HG03045 (cell line): ENCODE results near the gene CLDND2.

Source experiments
- ATAC-seq: cut with Tn5 transposase; IDR thresholded peaks from one replicate; pipeline ENCODE4 v1.9.1; 2021; ENCODE audit warnings: mild to moderate bottlenecking, moderate library complexity; ENCODE audit not compliant: unreplicated experiment

The CLDND2 gene

DNA sequence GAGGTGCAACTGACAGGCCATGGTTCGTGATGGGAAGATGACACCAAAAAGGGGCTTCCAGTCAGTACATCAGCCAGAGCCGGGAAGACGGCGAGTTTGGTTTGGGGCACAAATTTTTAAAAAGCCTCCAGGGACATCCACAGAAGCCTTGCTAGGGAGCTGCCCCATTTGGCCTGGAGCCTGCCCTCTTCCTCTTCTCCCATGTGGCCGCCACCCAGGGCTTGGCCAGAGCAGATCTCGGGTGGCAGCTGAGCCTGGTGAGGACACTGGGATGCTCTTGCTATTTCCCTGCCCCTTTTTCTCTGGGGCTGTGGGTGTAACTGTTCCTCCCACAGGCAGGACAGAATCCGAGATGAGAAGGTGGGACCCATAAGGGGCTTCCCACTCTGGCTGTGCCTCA, 10.9 kb downstream of the CLDND2 start:
- ATAC-seq, result no peak

DNA sequence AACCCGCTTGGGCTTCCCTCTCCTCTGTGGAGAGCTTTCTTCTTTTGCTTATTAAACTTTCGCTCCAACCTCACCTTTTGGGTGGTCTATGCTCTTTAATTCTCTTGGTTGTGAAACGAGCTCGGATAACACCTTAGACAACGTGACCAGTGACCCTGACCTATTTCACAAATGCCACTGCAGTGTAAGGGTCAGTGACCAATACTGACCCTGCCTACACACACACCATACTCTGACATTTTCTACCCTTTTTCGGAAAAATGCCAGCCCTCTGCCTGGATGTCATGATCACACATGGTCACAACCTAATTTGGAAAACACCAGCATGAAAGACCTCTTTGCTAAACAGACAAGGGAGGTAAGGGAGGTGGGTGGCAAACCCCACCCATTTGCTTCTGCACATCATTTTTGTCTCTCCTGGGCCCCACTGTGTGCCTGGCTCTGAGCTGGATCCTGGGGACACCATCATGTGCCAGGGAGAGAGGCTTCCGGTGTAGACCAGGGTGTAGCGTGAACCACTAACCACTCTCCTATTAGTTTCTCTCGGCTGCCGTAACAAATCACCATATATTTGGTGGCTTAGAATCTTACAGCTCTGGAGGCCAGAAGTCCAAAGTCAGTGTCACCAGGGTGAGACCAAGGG, 12.5 kb downstream of the CLDND2 start:
- no peak for ATAC-seq

DNA sequence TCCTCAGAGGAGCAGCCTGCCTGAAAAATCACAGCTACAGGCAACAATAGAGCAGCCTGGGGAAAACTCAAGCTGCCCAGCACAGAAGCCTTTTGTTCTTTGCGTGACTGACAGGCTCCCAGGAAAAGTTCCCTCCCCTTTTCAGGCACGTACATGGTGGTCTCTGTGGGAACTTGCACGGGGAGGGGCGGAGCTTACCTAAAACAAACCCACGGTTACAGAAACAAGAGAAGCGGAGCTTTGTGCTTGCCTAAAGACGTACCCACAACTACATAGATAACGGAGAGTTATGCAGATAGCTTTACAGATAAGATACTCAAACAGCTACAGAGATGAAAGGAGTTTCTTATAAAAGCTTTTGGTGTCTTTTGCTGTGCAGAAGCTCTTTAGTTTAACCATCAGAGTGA, 14.1 kb downstream of the CLDND2 start:
- ATAC-seq, result no peak

DNA sequence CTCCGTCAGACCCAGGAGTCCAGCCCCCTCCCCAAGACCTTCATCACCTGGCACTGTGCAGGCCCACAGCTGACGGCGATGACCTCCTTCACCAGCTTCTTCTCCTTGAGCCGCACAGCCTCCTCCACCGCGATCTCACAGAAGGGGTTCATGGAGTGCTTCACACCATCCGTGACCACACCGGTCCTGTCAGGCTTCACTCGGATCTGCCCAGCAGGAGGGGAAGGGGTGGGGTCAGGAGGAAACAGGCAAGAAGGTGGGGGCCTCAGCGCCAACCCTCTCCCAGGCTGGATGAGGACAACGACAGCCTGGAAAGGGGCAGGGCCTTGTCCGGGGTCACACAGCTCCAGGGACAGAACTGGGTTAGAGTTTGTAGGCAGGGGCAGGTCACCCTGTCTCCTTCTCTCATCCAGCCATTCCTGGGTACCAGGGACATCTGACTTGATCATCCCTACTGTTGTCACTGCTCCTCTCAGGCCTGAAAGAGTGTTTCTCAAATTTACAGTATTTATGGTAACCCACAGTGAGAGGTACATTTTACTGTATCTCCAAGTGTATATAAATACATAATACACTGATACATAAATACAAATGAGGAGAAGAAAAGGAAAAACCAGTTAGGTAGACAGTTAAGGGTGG, 14.6 kb downstream of the CLDND2 start:
- ATAC-seq, result no peak

DNA sequence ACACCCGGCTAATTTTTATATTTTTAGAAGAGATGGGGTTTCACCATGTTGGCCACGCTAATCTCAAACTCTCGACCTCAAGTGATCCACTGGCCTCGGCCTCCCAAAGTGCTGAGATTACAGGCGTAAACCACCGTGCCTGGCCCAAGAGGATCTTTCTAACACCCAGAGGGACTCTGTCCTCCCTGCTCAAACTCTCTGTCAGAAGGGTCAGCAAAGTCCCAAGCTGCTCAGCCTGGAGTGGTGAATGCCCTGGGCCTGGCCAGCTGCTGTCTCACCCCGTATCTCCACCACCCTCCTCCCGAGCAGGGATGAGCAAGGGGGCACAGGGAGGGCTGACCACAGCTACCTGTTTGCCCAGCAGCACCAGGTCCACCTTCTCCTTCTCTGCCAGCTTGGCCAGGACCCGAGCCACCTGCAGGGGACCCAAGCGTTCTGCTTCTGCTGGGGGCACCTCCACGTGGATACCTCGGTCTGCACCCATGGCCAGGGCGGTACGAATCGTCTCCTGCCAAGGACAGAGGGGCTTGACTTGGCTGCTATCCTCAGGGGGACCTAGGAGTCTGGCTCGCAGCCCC, 15.9 kb downstream of the CLDND2 start:
- ATAC-seq, result no peak

DNA sequence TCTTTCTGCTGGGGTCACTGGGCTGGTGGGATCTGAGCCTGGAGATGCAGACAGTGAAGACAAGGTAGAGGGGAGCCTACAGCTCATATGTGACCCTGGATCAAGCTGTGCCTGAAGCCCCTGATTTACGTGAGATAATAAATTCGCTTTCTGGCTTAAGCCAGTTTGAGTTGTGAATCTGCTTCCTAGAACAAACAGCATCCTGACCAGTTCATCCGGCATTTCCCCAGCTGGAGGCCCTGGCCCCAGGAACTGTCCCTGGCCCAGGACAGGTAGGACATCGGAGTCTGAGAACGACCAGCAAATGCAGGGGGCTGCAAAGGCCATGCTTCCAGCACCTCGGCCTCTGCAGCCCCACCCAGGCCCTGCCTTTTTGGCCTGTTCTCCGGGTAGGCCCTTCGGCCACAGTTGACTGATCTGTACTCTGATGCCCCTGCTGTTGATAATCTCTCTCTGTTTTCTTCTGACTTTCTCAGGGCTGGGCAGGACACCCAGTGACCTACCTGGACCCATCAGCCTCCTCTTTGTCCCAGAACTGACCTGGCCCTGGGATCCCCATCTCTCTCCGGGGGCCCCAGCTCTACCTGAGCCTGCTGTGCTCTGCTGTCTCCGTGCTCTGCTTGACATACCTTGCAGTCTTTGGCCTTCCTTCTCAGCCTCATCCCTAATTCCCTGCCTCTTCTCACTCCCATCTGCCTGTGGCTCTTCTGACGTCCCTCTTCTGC, 17.4 kb downstream of the CLDND2 start:
- ATAC-seq, result no peak

DNA sequence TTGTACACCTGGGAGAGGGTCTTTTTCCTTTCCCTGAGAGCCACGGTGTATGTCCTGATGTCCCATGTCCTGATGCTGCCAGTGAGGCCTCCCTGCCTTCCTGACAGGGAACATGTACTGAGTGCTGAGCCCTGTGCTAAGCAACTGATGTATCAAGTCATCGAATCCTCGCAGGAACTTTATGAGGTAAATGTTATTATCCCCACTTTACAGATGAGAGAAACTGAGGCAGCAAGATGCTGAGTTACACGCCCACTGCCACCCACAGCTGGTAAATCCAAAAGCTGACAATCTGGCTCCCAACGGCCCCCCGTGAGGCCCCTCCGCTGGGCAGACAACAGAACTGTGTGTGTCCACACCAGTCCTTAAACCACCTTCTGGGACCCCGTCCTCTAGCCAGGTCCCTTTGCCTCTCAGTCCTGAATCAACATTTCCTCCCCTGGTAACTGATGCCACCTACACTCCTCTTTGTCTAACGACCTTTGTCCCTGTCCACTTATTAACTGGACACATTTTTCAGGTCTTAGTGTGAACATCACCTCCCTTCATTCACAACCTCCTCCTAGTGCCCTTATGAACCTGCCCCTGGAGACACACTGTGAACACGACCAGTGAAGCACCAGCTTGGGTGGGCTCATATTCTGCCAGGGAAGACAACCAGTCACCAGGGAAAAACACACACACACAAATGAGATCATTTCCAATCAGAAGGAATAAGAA, 21.4 kb downstream of the CLDND2 start:
- no peak for ATAC-seq

DNA sequence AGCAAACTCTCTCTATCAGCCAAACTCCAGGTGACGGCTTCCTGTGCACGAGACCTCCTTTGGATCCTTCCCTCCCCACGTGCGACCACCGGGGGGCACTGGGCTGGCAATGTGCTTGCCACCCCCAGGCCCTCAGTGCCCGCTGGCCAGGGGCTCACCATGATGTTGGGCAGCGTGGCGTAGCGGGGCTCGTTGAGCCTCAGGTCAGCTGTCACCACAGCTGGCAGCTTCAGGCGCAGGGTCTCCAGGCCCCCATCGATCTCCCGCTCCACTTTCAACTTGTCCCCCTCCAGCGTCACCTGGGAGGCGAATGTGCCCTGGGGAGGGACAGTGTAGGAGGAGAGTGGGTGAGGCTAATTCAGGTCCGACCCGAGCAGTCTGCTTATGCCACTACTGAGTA, 22.1 kb downstream of the CLDND2 start:
- ATAC-seq, result no peak

DNA sequence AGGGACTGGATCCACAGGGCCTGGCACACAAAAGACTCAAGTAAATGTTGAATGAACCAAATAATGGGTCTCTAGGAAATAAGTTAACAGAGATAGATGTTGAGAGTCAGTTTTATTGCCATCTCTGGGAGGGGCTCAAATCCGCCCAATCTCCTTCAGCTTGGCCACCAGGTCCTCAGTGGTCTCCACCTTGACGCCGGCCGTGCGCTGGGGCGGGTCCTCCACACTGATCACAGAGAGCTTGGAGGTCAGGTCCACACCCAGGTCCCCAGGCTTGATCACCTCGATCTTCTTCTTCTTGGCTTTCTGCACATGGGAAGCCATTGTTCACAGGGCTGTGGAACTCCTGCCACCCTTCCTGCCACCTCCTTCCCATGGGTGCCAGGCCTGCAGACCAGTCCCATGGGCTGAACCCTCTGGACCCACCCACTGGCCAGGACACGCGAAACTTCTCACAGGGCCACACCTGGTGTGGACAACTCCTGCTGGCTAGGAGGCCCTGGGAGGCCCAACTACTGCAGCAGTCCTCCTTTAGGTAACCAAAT, 23.7 kb downstream of the CLDND2 start:
- ATAC-seq, result no peak

DNA sequence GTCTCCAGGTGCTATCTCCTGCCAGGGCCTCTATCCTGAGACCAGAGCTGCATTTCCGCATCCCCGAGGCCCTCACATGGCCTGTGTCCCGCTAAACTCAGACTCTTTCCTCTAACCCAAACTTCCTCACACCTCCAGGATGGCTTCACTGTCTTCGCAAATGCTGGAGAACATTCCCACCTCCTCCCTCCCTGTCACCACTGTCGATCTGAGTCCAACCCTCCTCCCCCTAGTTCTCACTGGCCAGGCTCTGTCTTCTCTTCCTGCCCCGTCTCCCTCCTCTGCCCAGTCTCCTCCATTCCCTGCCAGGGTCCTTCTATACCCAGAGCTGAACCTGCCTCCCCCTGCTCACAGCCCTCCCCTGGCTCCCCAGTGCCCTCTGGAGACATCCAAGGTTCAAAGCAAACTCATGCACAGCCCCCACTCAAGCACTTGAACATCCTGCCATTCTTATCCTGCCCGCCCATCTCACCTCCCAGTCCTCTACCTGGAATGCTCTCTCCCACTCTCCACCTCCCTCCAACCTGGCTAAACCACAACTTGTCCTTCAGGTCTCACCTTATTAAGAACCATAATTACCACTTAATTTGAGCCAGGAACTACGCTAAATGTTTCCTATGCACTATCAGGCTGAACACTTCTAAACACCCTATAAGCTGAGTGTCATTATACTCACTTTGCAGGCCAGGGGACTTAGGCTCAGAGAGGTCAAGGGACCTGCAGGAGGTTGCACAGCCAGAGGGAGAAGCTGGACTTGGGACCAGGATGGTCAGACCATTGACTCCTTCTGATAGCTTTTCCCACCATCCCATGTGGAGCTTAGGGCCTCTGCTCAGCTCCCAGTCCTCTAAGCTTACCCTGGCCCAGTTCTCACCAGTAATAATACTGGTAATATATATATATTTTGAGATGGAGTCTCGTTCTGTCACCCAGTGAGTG, 25.9 kb downstream of the CLDND2 start:
- no peak for ATAC-seq

DNA sequence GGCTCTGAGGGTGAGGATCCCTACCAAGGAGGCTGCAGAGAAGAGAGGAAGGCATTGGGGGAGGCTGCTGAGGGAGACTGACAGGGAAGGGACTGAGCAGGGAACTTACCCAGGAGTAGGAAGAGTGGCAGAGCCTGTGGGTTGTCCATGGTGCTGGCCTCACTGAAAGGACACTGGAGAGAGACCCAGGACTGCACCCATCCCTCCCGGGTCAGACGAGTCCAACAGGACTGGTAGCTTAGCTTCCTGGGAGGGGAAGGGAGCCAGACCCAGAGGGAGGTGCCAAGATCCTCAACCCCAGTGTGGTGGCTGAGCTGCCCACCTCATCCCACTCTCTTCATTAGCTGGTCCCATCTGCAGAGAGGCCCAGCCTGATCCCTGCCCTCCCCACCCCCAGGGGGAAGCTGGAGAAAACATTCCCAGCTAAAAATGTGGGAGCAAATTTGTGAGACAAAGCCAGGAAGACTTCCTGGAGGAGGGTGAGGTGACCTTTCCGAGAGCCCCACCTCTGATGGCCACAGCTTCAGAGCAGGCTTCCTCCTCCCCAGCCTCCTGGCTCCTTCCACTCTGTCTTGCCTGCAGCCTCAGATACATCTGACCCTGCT, 26.7 kb downstream of the CLDND2 start, which contains the start of gene VSIG10L:
Gene VSIG10L, minus strand, starts transcription at position 164 of the 605 bp plus-strand sequence. Its CDS starts 15 bp downstream, at position 149.
- ATAC-seq, result no peak

DNA sequence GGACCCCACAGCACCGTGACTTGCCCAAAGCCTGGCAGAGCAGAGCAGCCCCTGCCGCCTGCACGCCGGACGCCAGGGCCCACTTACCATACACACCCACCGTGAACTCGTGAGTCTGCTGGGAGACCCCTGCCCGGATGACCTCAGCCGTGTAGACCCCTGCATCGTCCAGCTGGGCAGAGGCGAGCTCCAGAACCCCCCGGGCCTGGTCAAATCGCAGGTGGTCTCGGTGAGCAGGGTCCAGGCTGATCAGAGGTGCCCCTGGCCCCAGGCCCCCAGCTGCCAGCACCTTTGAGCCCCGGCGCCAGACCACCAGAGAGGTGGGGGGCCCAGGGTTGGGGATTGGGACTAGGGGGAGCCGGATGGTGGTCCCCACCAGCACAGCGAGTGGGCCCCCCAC, 27.7 kb downstream of the CLDND2 start:
- ATAC-seq, result no peak

DNA sequence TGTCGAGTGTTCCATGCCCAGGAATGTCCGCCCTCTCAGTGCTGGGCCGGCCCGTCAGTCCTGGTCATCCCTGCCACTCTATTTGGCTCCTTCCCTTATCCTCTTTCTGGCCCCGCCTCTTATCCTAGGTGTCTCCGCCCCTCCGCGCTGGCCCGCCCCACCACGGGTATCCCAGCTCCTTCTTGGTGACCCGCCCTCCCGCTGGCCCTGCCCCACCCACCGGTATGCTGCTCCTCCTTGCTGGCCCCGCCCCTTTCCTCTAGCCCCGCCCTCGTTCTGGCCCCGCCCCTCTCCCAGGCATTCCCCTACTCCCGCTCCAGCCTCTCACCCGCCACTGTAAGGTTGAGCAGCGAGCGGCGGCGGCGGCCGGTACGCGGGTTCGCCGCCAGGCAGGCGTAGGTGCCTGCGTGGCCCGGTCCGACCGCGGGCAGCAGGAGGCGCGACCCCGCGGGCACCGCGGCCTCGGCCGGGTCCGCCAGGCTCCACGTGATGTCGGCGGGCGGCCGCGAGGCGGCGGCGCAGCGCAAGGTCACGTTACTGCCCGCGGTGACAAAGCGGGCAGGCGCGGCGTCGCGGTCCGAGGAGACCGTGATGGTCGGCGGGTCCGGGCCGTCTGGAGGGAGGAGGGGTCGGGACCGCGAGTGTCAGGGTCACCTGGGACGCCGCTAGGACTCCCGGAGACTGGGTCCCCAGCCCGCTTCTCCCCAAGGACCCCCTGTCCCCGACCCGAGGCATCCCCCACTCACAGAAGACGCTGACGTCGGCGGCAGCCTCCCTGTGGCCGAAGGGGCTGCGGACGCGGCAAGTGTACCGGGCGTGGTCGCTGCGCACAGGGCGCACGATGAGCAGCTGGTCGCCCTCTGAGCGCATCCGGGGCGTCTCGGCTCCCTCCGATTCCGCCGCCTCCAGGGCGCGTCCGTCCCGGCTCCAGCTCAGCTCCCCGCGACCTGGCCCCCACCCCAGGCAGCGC, 28.8 kb downstream of the CLDND2 start:
- ATAC-seq, result peak; percentile 56

DNA sequence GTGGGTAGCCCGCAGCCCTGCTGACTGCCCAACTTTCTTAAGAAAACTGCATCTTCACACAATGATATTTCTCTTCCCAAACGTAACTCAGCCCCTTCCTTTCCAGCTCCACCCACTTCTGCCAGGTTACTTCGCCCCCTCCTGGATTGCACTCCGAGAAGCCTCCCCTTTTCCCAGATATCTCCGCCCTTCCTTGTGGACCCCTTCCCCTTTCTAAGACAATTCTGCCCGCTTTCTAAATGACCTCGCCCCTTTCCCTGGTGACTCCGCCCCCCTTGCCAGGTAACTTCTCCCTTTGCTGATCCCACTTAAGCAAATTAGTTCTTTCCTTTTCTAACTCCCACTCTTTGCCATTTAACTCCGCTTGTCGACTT, 29.5 kb downstream of the CLDND2 start:
- no peak for ATAC-seq

DNA sequence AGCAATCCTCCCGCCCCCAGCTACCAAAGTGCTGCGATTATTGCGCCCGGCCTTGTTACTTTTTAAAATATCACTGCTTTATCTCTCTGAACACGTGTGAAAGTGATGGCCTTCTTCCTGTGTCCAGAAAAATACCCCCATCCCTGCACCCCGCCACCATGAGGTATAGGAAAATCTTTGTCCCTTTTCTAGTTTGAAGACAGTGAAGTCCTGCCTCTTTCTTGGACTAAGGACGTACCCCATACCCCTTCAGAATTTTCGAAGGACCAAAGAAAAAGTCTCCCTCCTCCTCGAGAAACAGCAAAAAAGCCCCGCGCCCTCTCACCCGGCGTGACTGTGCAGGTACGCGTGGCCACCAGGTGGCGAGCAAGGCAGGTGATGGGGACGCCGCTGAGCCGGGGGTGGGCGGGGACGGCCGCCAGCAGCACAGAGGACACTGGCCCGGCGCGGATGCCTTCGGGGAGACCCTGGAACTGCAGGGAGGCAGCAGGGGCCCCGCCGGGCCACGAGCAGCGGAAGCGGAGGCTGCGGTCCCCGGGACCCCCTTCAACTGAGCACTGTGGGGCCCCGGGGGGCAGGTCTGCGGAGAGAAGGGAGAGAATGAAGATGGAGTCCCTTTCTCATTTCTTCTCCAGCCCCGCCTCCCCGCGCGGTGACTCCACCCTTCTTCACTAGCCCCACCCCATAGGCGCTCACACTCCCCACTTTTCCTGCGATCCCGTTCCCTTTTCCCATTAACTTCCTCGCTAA, 30.1 kb downstream of the CLDND2 start:
- ATAC-seq, result peak; percentile 55

DNA sequence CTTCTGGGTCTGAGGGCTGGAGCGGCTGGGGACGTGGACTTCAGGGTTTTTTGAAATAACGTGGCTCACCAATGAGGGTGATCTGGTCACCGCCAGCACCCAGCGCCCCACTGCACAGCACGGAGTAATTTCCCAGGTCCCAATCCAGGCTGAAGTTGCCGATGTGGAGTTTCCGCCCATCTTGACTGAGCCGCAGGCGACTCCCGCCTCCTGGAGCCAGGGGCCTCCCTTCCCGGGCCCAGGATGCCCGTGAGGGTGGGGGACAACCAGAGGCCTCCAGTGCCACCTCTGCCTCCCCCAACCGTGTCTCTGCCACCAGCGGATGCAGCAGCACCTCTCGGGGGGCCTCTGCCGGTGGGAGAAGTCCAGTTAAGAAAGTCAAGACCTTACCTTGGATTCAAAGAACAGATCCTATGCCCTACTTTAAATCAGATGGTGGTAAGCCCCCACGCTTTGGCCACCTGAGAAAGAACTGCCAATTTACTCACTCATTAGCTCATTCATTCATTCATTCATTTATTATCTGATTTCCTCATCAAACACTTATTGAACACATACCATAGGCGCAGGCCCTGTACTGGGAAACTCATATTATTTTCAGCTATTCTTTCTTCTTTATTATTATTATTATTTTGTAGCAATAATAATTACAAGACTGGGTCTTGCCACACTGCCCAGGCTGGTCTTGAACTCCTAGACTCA, 30.8 kb downstream of the CLDND2 start:
- no peak for ATAC-seq
